ENCODE data around the gene BPIFB6. TPM values are rescaled to one million over a fixed set of nuclear protein-coding genes. Genes with fewer than 3 reads are reported as not detected.

The BPIFB6 gene
- total RNA-seq, 2 donors from 2014 or later, result not detected

GRCh38 chr20:33008336-33009213, 22.9 kb upstream of the BPIFB6 start:
- Histone ChIP-seq H3K27ac (no peak overlapping the region), H3K4me3 (no peak overlapping the region), H3K4me1 (no peaks in the 10 kb centered on the region), H3K36me3 (no peaks in the 10 kb centered on the region), H3K9ac (ENCODE audit: low read depth in 2 of 2, low read length in 2 of 2) (no peak overlapping the region), H3K27me3 (no peaks in the 10 kb centered on the region), H3K9me3 (no peaks in the 10 kb centered on the region)
- intact Hi-C loops (cut with DNase I), result loop anchor here (10.0 kb wide), 1 partner anchor 214 kb away; no protein-coding TSS in a partner anchor
- no peak for DNase-seq
- no peak for TF ChIP-seq CTCF (IDR thresholded peaks at IDR 0.05)

- no peak overlapping the region for H3K27ac ChIP-seq
- DNase-seq, result no peak
- no peaks in the 10 kb centered on the region for H3K27me3 ChIP-seq
- H3K36me3 ChIP-seq, result no peaks in the 10 kb centered on the region
- H3K9ac ChIP-seq (ENCODE audit: low read depth in 2 of 2, low read length in 2 of 2), result no peak overlapping the region
- intact Hi-C loops (cut with DNase I), result loop anchor here (10.0 kb wide), 1 partner anchor 215 kb away; no protein-coding TSS in a partner anchor
- H3K4me3 ChIP-seq, result no peak overlapping the region
- no peaks in the 10 kb centered on the region for H3K4me1 ChIP-seq
- H3K9me3 ChIP-seq, result no peaks in the 10 kb centered on the region
- no peak for TF ChIP-seq CTCF (IDR thresholded peaks at IDR 0.05)
These were observed 22.0 kb upstream of the BPIFB6 start for GRCh38 chr20:33009214-33010132.

GRCh38 chr20:33010133-33010504, 21.3 kb upstream of the BPIFB6 start:
- Histone ChIP-seq H3K27me3 (no peaks in the 10 kb centered on the region), H3K4me3 (no peak overlapping the region)
- TF ChIP-seq CTCF (IDR thresholded peaks at IDR 0.05), result no peak

GRCh38 chr20:33010674-33011449, 20.6 kb upstream of the BPIFB6 start:
- no peaks in the 10 kb centered on the region for H3K27me3 ChIP-seq

More at GRCh38 chr20:33010133-33010504, 21.3 kb upstream of the BPIFB6 start:
- Histone ChIP-seq H3K4me1 (no peaks in the 10 kb centered on the region), H3K36me3 (no peaks in the 10 kb centered on the region), H3K9me3 (no peaks in the 10 kb centered on the region), H3K9ac (ENCODE audit: low read depth in 2 of 2, low read length in 2 of 2) (no peak overlapping the region), H3K27ac (no peak overlapping the region)
- intact Hi-C loops (cut with DNase I), result no loop called here
- no peak for DNase-seq

More at GRCh38 chr20:33010674-33011449, 20.6 kb upstream of the BPIFB6 start:
- Histone ChIP-seq H3K9ac (ENCODE audit: low read depth in 2 of 2, low read length in 2 of 2) (no peak overlapping the region), H3K9me3 (no peaks in the 10 kb centered on the region), H3K4me3 (no peak overlapping the region), H3K4me1 (no peaks in the 10 kb centered on the region), H3K27ac (no peak overlapping the region), H3K36me3 (no peaks in the 10 kb centered on the region)
- TF ChIP-seq CTCF (IDR thresholded peaks at IDR 0.05), result no peak
- no peak for DNase-seq
- intact Hi-C loops (cut with DNase I), result no loop called here
